Activated naive CD8-positive, alpha-beta T cell treated with anti-CD3 and anti-CD28 coated beads for 36 hours (primary cell): ENCODE results near the gene ANTXR2. TPM values are rescaled to one million over a fixed set of nuclear protein-coding genes. Genes with fewer than 3 reads are reported as not detected.

Source experiments
- DNase-seq: peaks from one replicate; pipeline ENCODE4 v3.0.0; 2021
- H3K27ac Mint-ChIP-seq: one replicate; pipeline ENCODE4 v1.8.0; 2022; ENCODE audit warnings: mild to moderate bottlenecking, moderate library complexity, mixed read lengths
- H3K27me3 Mint-ChIP-seq: one replicate; pipeline ENCODE4 v1.8.0; 2022; ENCODE audit warnings: mild to moderate bottlenecking, mixed read lengths
- H3K36me3 Mint-ChIP-seq: one replicate; pipeline ENCODE4 v1.8.0; 2021; ENCODE audit warnings: mild to moderate bottlenecking, mixed read lengths
- H3K4me1 Mint-ChIP-seq: one replicate; pipeline ENCODE4 v1.8.0; 2021; ENCODE audit warnings: mixed read lengths
- H3K4me3 Mint-ChIP-seq: one replicate; pipeline ENCODE4 v1.8.0; 2022; ENCODE audit warnings: mild to moderate bottlenecking, moderate library complexity, mixed read lengths
- H3K9me3 Mint-ChIP-seq: one replicate; pipeline ENCODE4 v1.8.0; 2022; ENCODE audit warnings: mixed read lengths
- total RNA-seq, 2 experiments: library from RNA; stranded (reverse); gene quantifications; one replicate each; pipeline ENCODE4 v1.2.3, GENCODE V29; 2021

Gene ANTXR2
- total RNA-seq, 2 experiments from 2014 or later, result 1.5 to 2.0 TPM

GRCh38 chr4:79980448-79980847 is 92.6 kb downstream of the ANTXR2 start:
- Mint-ChIP-seq H3K4me1 (no peaks in the 10 kb centered on the region), H3K27ac (no peak overlapping the region), H3K9me3 (no peaks in the 10 kb centered on the region), H3K36me3 (peaks cover 8% of the 10 kb centered on the region), H3K27me3 (no peaks in the 10 kb centered on the region), H3K4me3 (no peak overlapping the region)
- no peak for DNase-seq

- no peaks in the 10 kb centered on the region for H3K9me3 Mint-ChIP-seq
- H3K4me1 Mint-ChIP-seq, result no peaks in the 10 kb centered on the region
- H3K27ac Mint-ChIP-seq, result no peak overlapping the region
- DNase-seq, result no peak
- H3K4me3 Mint-ChIP-seq, result no peak overlapping the region
- peaks cover 8% of the 10 kb centered on the region for H3K36me3 Mint-ChIP-seq
- no peaks in the 10 kb centered on the region for H3K27me3 Mint-ChIP-seq
These were observed 93.1 kb downstream of the ANTXR2 start for GRCh38 chr4:79979785-79980437.

- Mint-ChIP-seq H3K4me1 (no peaks in the 10 kb centered on the region), H3K27ac (no peak overlapping the region), H3K4me3 (no peak overlapping the region), H3K9me3 (no peaks in the 10 kb centered on the region), H3K27me3 (no peaks in the 10 kb centered on the region), H3K36me3 (peaks cover 8% of the 10 kb centered on the region)
- no peak for DNase-seq
These were observed 95.7 kb downstream of the ANTXR2 start for GRCh38 chr4:79977131-79977840.

- H3K4me1 Mint-ChIP-seq, result no peaks in the 10 kb centered on the region
- no peak overlapping the region for H3K27ac Mint-ChIP-seq
- DNase-seq, result no peak
- H3K9me3 Mint-ChIP-seq, result peaks cover 4% of the 10 kb centered on the region
- H3K4me3 Mint-ChIP-seq, result no peak overlapping the region
- H3K36me3 Mint-ChIP-seq, result peaks cover 3% of the 10 kb centered on the region
- H3K27me3 Mint-ChIP-seq, result no peaks in the 10 kb centered on the region
These were observed 108.4 kb downstream of the ANTXR2 start for GRCh38 chr4:79964400-79965211.

- peaks cover 3% of the 10 kb centered on the region for H3K36me3 Mint-ChIP-seq
- no peak overlapping the region for H3K27ac Mint-ChIP-seq
- peaks cover 4% of the 10 kb centered on the region for H3K9me3 Mint-ChIP-seq
- no peaks in the 10 kb centered on the region for H3K4me1 Mint-ChIP-seq
- no peak for DNase-seq
- H3K27me3 Mint-ChIP-seq, result no peaks in the 10 kb centered on the region
- no peak overlapping the region for H3K4me3 Mint-ChIP-seq
These were observed 109.0 kb downstream of the ANTXR2 start for GRCh38 chr4:79964020-79964399.

- H3K9me3 Mint-ChIP-seq, result peaks cover 2% of the 10 kb centered on the region
- H3K27ac Mint-ChIP-seq, result no peak overlapping the region
- no peak for DNase-seq
- no peak overlapping the region for H3K4me3 Mint-ChIP-seq
- no peaks in the 10 kb centered on the region for H3K27me3 Mint-ChIP-seq
- peaks cover 3% of the 10 kb centered on the region for H3K36me3 Mint-ChIP-seq
- no peaks in the 10 kb centered on the region for H3K4me1 Mint-ChIP-seq
These were observed 113.4 kb downstream of the ANTXR2 start for GRCh38 chr4:79959652-79960051.

GRCh38 chr4:79958466-79959264 is 114.4 kb downstream of the ANTXR2 start:
- DNase-seq, result no peak
- H3K4me1 Mint-ChIP-seq, result no peaks in the 10 kb centered on the region

GRCh38 chr4:79949178-79949577 is 123.9 kb downstream of the ANTXR2 start:
- H3K9me3 Mint-ChIP-seq, result no peaks in the 10 kb centered on the region
- H3K4me1 Mint-ChIP-seq, result peaks cover 1% of the 10 kb centered on the region
- no peak overlapping the region for H3K27ac Mint-ChIP-seq
- no peak overlapping the region for H3K4me3 Mint-ChIP-seq
- H3K27me3 Mint-ChIP-seq, result no peaks in the 10 kb centered on the region
- H3K36me3 Mint-ChIP-seq, result no peaks in the 10 kb centered on the region
- DNase-seq, result no peak

More at GRCh38 chr4:79958466-79959264, 114.4 kb downstream of the ANTXR2 start:
- Mint-ChIP-seq H3K9me3 (no peaks in the 10 kb centered on the region), H3K4me3 (no peak overlapping the region), H3K27ac (no peak overlapping the region), H3K36me3 (peaks cover 1% of the 10 kb centered on the region), H3K27me3 (no peaks in the 10 kb centered on the region)

GRCh38 chr4:79948739-79949138 is 124.3 kb downstream of the ANTXR2 start:
- Mint-ChIP-seq H3K4me3 (no peak overlapping the region), H3K4me1 (peaks cover 1% of the 10 kb centered on the region), H3K27me3 (no peaks in the 10 kb centered on the region), H3K27ac (no peak overlapping the region), H3K9me3 (no peaks in the 10 kb centered on the region), H3K36me3 (no peaks in the 10 kb centered on the region)
- DNase-seq, result no peak

GRCh38 chr4:79948261-79948660 is 124.8 kb downstream of the ANTXR2 start:
- no peak for DNase-seq
- H3K27me3 Mint-ChIP-seq, result no peaks in the 10 kb centered on the region
- H3K4me1 Mint-ChIP-seq, result peaks cover 1% of the 10 kb centered on the region
- no peaks in the 10 kb centered on the region for H3K36me3 Mint-ChIP-seq
- no peak overlapping the region for H3K27ac Mint-ChIP-seq
- no peak overlapping the region for H3K4me3 Mint-ChIP-seq
- no peaks in the 10 kb centered on the region for H3K9me3 Mint-ChIP-seq

- Mint-ChIP-seq H3K9me3 (no peaks in the 10 kb centered on the region), H3K27ac (no peak overlapping the region), H3K4me3 (no peak overlapping the region), H3K4me1 (peaks cover 1% of the 10 kb centered on the region), H3K36me3 (no peaks in the 10 kb centered on the region), H3K27me3 (no peaks in the 10 kb centered on the region)
- DNase-seq, result no peak
These were observed 125.6 kb downstream of the ANTXR2 start for GRCh38 chr4:79947386-79947785.

GRCh38 chr4:79935274-79935673 is 137.8 kb downstream of the ANTXR2 start:
- Mint-ChIP-seq H3K36me3 (no peaks in the 10 kb centered on the region), H3K9me3 (no peaks in the 10 kb centered on the region), H3K4me3 (no peak overlapping the region), H3K27me3 (no peaks in the 10 kb centered on the region), H3K4me1 (no peaks in the 10 kb centered on the region), H3K27ac (no peak overlapping the region)
- DNase-seq, result no peak

- DNase-seq, result no peak
- Mint-ChIP-seq H3K27ac (no peak overlapping the region), H3K36me3 (no peaks in the 10 kb centered on the region), H3K4me1 (no peaks in the 10 kb centered on the region), H3K4me3 (no peak overlapping the region), H3K27me3 (no peaks in the 10 kb centered on the region), H3K9me3 (no peaks in the 10 kb centered on the region)
These were observed 138.4 kb downstream of the ANTXR2 start for GRCh38 chr4:79934660-79935059.

GRCh38 chr4:79927931-79928330 is 145.1 kb downstream of the ANTXR2 start:
- Mint-ChIP-seq H3K4me3 (no peak overlapping the region), H3K9me3 (no peaks in the 10 kb centered on the region), H3K27ac (no peak overlapping the region), H3K27me3 (no peaks in the 10 kb centered on the region), H3K36me3 (no peaks in the 10 kb centered on the region), H3K4me1 (no peaks in the 10 kb centered on the region)
- DNase-seq, result no peak

- no peak overlapping the region for H3K27ac Mint-ChIP-seq
- no peaks in the 10 kb centered on the region for H3K9me3 Mint-ChIP-seq
- H3K4me1 Mint-ChIP-seq, result peaks cover 2% of the 10 kb centered on the region
- no peaks in the 10 kb centered on the region for H3K36me3 Mint-ChIP-seq
- no peak overlapping the region for H3K4me3 Mint-ChIP-seq
- DNase-seq, result no peak
- no peaks in the 10 kb centered on the region for H3K27me3 Mint-ChIP-seq
These were observed 149.7 kb downstream of the ANTXR2 start for GRCh38 chr4:79923281-79923680.
